ENCODE measurements around the gene RGL3.
"Not testable (repeated sequence)": the region's sequence is repeated elsewhere in the genome, so short reads cannot be mapped to it uniquely, and the experiment has no call there.

Gene RGL3

GRCh38 chr19:11355160-11356073 is 63.7 kb downstream of the RGL3 start, which contains the start of gene PLPPR2:
Gene PLPPR2 (plus strand): TSS chr19:11355432. CDS start chr19:11357674, 2,242 bp downstream.
- H3K4me3 ChIP-seq (ENCODE audit: low read depth, low read length): no peak within 1 kb of the TSS; the same call in 1 of the 2 replicates
- peak; percentile 87 for DNase-seq (ENCODE audit: low read depth)
- no peak for TF ChIP-seq CTCF (IDR thresholded peaks at IDR 0.05; ENCODE audit: insufficient read depth, low read depth, low read length, missing control alignments)

GRCh38 chr19:11354102-11354501 is 65.0 kb downstream of the RGL3 start:
- DNase-seq (ENCODE audit: low read depth); H3K4me3 ChIP-seq (ENCODE audit: low read depth, low read length): not testable (repeated sequence)

DNA sequence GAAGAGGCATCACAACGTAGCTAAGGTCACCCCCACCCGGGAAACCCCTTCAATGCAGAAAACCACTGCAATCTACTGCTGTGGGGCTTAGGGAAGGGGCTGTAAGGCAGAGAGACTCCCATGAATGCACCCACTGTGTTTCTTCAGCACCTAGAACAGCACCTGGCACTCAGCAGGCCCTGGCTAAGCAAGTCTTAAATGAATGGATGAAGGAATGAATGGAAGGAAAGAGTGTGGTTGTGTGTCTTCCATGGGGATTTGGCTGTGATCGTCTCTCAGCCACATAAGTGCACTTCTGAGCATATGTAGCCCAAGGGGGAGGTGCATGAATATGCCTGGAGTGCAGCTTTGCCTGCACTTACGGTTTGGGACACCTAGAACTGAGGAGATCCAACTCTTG is 69.9 kb downstream of the RGL3 start:
- DNase-seq (ENCODE audit: low read depth): no peak
- TF ChIP-seq CTCF (IDR thresholded peaks at IDR 0.05; ENCODE audit: insufficient read depth, low read depth, low read length, missing control alignments): no peak
- no peak overlapping the region for H3K4me3 ChIP-seq (ENCODE audit: low read depth, low read length)

DNA sequence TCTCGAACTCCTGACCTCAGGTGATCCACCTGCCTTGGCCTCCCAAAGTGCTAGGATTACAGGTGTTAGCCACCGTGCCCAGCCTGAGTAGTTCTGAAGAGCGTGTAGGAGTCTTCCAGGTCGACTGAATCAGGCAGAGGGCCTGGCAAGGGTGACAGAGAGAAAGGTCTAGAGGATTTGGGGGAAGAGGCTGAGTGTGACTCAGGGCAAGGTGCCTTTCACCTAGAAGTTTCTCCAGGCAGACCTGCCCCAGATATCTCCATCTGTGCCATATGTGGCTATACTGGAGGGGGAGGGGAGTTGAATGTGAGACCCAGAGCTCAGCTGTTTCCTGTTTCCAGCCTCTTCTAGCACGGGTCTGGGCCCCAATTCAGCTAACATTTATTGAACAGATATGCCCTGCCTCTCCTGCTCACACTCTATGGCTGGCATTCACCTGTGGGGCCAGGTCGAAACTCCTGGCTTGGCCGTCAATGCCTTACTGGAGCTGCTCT is 71.5 kb downstream of the RGL3 start:
- DNase-seq (ENCODE audit: low read depth): no peak
- no peak for TF ChIP-seq CTCF (IDR thresholded peaks at IDR 0.05; ENCODE audit: insufficient read depth, low read depth, low read length, missing control alignments)
- no peak overlapping the region for H3K4me3 ChIP-seq (ENCODE audit: low read depth, low read length)

DNA sequence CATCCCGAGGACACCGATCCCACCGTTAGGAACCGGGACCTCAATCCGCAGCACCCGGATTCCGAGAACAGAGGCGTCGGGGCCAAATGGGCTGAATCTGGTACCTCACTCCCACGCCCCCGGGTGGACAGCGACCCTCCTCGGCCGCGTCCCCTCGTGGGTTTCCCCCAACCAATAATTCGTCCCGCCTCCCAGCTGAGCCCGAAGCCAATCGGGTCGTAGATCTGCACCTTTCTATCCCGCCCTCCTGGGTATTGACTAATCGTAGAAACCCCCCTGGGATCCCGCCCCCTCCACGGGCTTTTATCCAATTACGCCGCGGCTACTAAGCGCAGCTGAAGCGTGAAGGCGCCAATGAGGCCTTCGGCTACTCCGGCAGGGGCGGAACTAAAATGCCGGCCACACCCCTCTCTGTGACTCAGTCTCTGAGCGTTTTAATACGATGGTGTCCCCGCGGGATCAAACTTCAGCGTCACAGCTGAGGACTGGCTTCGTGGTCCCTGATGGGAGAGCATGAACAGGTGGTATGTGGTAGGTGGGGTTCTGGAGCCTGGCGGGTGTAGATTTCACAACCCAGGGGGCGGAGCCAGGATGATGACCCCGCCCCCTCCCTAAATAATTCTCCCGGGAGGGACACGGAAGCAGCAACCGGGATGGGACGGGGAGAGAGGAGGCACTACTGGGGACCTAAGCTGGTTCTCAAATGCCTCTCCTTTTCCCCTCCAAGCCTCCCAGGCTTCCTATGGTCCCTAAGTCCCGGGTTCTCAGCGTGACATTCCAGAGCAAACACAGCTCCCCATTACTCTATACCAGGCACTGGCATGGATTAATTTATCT is 72.8 kb downstream of the RGL3 start, which contains the start of the genes CCDC159 and TMEM205:
Gene CCDC159, plus strand, starts transcription at position 416 of the 837 bp plus-strand sequence. Its CDS starts 88 bp downstream, at position 504.
Gene TMEM205, minus strand, starts transcription at position 165 of the 837 bp plus-strand sequence. CDS start 649 bp downstream, outside the sequence.
- DNase-seq (ENCODE audit: low read depth): peak; percentile 99
- H3K4me3 ChIP-seq (ENCODE audit: low read depth, low read length): peak within 1 kb of the TSS; percentile 92
- peak; percentile 13 for TF ChIP-seq CTCF (IDR thresholded peaks at IDR 0.05; ENCODE audit: insufficient read depth, low read depth, low read length, missing control alignments)

DNA sequence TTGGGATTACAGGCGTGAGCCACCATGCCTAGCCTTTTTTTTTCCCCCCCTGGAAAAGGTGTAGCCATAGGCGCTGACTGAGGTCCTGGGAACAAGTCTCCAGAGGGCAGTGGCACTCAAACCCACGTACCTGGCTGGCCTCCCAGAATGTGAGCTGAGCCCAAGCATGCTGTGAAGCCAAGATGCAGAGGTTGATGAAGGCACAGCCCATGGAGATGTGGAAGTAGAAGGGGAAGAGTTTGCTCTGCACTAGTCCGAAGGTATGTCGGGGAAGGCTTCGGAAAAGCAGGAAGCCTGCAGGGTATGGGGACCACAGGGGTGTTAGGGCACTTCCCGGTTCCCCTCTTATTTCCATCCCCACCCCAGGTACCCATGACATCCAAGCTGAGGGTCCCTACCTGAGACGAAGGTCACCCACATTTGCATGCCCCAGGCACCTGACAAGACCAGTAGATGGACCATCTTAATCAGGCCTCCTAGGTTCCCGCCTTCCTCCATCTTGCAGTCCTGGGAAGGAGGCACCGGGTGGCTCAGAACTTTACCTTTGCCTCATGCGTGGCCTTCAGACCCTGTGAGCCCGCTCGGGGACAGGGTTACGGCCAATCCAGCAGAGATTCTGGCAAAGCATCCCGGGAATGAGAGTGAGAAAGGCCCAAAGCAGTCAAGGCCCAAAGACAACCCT is 73.9 kb downstream of the RGL3 start:
- DNase-seq (ENCODE audit: low read depth): peak; percentile 31
- peak overlapping the region; percentile 92 for H3K4me3 ChIP-seq (ENCODE audit: low read depth, low read length)
- TF ChIP-seq CTCF (IDR thresholded peaks at IDR 0.05; ENCODE audit: insufficient read depth, low read depth, low read length, missing control alignments): no peak
